Right ventricle myocardium inferior (tissue), 1 donor: ENCODE measurements around the gene PRPH2. TPM values are rescaled to one million over a fixed set of nuclear protein-coding genes. Genes with fewer than 3 reads are reported as not detected.
A peak's percentile ranks its signal among the peaks of the same experiment; 100 is the strongest.

Experiments
- ATAC-seq: fragments of 200-7000 bp; cut with Tn5 transposase; one replicate; pipeline ENCODE4 v1.9.1; 2020; ENCODE audit warnings: mild to moderate bottlenecking, moderate library complexity
- DNase-seq: peaks from one replicate; pipeline ENCODE4 v3.0.0; 2021; ENCODE audit errors: missing footprints
- intact Hi-C: fragments of 100-400 bp; cut with DNase I; formaldehyde crosslinking; loops from one replicate; pipeline ENCODE4 v1.11.0; 2022
- long read RNA-seq: library from polyadenylated mRNA; unstranded; transcript quantifications from one replicate; pipeline ENCODE4 v2.0.0, GENCODE V29; 2021
- total RNA-seq: library from RNA; stranded (reverse); fragmentation: NEBNext Ultra II Directional; extraction: Animal tissue kit (Norgen Biotek cat#: 25700); gene quantifications from one replicate; pipeline ENCODE4 v1.2.1, GENCODE V29; 2021
- donor health status: DM: no; HTN: yes; CAD: no; lungs with severe emphysema.

The PRPH2 gene, protein sequence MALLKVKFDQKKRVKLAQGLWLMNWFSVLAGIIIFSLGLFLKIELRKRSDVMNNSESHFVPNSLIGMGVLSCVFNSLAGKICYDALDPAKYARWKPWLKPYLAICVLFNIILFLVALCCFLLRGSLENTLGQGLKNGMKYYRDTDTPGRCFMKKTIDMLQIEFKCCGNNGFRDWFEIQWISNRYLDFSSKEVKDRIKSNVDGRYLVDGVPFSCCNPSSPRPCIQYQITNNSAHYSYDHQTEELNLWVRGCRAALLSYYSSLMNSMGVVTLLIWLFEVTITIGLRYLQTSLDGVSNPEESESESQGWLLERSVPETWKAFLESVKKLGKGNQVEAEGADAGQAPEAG
- total RNA-seq, result 0.49 TPM
- long read RNA-seq, partial matches to known transcripts, result 0 of 1 reads
- long read RNA-seq, other reads (novel, unspliced or antisense), result 1 of 1 reads

DNA sequence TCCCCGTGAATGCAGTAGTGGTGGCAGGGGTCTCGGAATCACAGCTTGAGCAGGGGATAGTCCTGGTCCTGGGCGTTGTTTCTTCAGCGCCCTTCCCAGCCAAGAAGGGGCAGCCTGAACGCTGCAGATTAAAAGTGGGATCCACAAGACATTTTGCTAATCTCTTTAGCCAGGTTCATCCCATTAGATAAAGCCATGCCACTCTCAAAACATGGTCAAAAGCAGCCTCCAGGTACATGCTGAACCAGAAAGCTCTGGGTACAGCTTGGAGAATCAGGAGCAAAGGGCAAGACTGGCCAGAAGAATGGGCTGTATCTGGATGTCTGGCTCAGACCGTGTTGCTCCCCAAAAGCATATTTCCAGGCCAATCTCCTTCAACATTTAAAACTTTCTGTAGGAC is at the start of gene PRPH2:
TSS of gene PRPH2 (minus strand) at position 101 of the 400 bp plus-strand sequence. CDS start 263 bp downstream, outside the sequence.
- intact Hi-C loops, result no loop called here
- DNase-seq (no peak), ATAC-seq (no peak)

GRCh38 chr6:42771741-42772100 is 49.3 kb upstream of the PRPH2 start:
- DNase-seq (no peak), ATAC-seq (no peak)
- intact Hi-C loops, result no loop called here

- intact Hi-C loops, result no loop called here
- ATAC-seq (no peak), DNase-seq (no peak)
These were observed 47.4 kb upstream of the PRPH2 start for GRCh38 chr6:42769836-42770235.

DNA sequence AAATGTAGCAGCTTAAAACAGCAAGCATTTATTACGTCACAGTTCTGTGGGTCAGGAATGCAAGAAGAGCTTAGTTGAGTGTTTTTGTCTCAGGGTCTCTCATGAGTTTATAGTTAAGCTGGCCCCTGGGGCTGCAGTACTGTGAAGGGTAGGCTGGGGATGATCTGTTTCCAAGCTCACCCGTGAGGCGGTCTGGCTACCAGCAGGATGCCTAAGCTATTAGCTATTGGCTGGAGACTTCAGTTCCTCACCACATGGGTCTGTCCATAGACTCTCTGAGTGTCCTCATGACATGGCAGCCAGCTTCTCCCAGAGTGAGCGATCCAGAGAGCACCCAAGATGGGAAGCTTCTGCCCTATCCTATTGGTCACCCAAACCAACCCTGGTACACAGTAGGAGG is 46.7 kb upstream of the PRPH2 start:
- intact Hi-C loops, result no loop called here
- no peak for ATAC-seq
- no peak for DNase-seq

- intact Hi-C loops, result no loop called here
- no peak for ATAC-seq
- DNase-seq, result no peak
These were observed 43.8 kb upstream of the PRPH2 start for GRCh38 chr6:42766163-42766670.

- no peak for DNase-seq
- no peak for ATAC-seq
- intact Hi-C loops, result no loop called here
These were observed 42.7 kb upstream of the PRPH2 start for GRCh38 chr6:42764911-42765648.

- no peak for DNase-seq
- intact Hi-C loops, result no loop called here
- ATAC-seq, result no peak
These were observed 40.6 kb upstream of the PRPH2 start for GRCh38 chr6:42762950-42763349.

DNA sequence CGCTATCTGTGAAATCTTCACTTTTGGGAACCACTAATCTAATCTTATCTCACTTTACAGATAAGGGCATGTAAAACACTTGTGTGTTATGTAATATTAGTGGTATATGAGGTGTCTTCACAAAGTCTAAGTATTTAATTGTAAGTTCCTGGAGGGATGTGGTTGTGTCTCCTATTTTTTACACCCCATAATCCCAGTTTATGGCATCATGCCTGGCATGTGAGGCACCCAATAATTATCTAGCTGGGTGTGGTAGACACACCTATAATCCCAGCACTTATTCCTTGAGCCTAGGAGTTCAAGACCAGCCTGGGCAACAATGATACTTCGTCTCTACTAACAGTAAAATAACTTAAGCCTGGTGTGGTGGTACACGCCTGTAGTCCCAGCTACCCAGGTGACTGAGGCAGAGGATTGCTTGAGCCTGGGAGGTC is 40.0 kb upstream of the PRPH2 start:
- intact Hi-C loops, result no loop called here
- ATAC-seq (no peak), DNase-seq (no peak)

GRCh38 chr6:42761287-42762067 is 39.1 kb upstream of the PRPH2 start:
- intact Hi-C loops, result no loop called here
- ATAC-seq (no peak), DNase-seq (no peak)

DNA sequence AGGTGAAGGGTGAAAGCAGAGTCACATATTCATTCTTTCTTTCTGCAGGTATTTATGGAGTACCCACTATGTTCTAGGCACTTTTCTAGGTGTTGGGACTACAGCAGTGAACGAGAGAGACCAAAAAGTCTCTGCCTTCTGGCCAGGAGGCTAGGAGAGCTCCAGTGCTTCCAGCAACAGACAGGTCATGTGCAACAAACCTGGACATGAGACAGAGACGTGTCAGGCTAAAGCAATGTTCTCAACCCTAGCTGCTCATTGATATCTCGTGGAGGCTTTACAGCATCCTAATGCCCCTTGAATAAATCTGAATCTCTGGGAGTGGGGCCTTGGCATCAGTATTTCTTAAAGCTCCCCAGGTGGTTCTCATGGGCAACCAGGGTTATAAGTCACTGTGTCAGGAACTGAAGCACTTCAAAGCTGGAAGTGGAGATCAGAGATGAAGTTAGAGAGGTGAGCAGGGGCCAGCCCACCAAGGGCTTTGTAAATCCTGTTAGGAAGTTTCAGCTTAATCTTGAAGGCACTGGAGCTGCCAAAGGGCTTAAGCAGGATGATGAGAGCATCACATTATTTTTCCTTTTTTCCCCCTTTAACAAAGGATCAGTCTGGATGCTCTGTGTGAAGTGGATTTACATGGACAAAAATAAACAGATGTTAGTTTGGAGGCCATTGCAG is 36.5 kb upstream of the PRPH2 start:
- intact Hi-C loops, result no loop called here
- ATAC-seq (no peak), DNase-seq (no peak)

DNA sequence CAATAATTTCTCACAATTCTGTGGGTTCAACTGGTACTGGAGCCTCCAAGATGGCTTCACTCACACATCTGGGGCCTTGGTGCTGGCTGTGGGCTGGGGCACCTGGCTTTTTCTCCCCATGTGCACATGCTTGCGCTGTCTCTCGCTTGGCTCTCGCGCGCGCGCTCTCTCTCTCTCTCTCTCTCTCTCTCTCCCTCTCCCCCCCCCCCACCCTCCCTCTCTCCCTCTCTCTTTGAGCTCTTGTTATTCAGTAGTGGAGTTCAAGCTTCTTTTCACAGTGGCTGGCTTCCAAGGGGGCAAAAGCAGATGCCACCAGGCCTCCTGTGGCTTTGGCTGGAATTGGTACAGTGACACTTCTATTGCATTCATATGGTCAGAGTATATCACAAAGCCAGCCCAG is 34.3 kb upstream of the PRPH2 start:
- no peak for ATAC-seq
- intact Hi-C loops, result no loop called here
- no peak for DNase-seq

GRCh38 chr6:42754759-42755158 is 32.4 kb upstream of the PRPH2 start:
- intact Hi-C loops, result no loop called here
- ATAC-seq (no peak), DNase-seq (no peak)

DNA sequence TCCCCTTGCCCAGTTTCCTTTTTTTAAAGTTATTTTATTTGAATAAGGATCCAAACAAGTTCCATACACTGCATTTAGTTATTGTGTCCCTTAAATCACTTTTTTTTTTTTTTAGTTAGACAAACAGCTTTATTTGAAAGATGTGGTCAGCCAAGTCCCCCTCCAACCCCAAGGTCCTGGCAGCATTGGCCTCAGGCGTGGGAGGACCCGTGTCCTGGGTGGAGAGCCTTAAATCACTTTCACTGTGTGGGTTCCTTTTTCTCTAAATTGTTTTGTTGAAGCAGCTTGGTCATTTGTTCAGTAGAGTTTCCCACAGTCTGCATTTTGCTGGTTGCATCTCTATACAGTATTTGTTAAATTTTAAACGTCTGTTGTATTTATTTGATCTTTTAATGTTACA is 28.7 kb upstream of the PRPH2 start:
- intact Hi-C loops, result no loop called here
- DNase-seq (no peak), ATAC-seq (no peak)

DNA sequence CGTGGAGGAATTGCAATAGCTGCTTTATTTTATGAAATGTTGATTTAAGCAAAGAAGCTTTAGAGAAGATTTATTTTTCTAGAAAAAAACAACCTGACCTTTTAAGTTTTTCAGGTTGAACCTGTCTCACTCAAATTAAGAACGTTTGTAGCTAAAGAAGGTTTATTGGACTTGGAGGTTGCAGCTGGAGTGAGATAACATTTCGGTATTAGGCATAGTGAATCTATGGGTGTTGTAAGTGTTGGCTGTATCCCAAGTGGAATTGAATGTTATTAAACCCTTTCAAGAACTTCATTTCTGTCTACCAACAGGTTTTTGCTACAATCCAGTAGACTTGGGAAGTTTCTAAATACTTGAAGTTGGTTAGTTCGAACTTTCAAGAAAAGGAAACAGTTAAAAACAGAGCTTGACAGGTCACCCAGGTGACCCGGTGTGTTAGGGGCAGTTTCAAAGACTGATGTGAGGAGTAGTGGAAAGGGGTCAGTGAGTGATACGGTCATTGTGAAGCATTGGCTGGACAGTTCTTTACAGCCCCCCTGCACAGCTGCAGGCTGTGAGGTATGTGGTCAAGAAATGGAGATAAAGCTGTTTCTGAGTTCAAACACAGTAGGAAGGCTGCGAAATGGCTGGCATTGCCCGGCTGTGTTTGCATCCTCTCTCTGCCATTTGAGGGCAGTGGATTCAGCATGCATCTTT is 26.0 kb upstream of the PRPH2 start:
- DNase-seq, result no peak
- intact Hi-C loops, result loop anchor here (5.0 to 10.0 kb wide), 2 partner anchors 129 to 184 kb away; partner anchors contain the start of genes RPL7L1 and UBR2

GRCh38 chr6:42746463-42747391 is 24.3 kb upstream of the PRPH2 start:
- intact Hi-C loops, result loop anchor here (1.0 to 10.0 kb wide), 3 partner anchors 37 to 182 kb away; partner anchors contain the start of genes RPL7L1 and UBR2
- DNase-seq (peak; percentile 94), ATAC-seq (peak; percentile 84)

More for the DNA sequence above, 26.0 kb upstream of the PRPH2 start:
- no peak for ATAC-seq

- intact Hi-C loops, result loop anchor here (1.0 to 10.0 kb wide), 3 partner anchors 37 to 181 kb away; partner anchors contain the start of genes RPL7L1 and UBR2
- peak; percentile 95 for ATAC-seq
- peak; percentile 96 for DNase-seq
These were observed 23.5 kb upstream of the PRPH2 start, which contains the start of gene TBCC for GRCh38 chr6:42745640-42746462. Gene TBCC, minus strand, starts transcription at chr6:42746103. Its CDS starts 30 bp downstream, at chr6:42746073.
